HepG2 (cell line): ENCODE data around the gene DENND10. TPM values are rescaled to one million over a fixed set of nuclear protein-coding genes. Genes with fewer than 3 reads are reported as not detected.

Experiments used
- DNMT1 ChIP-seq: sonication (generic); formaldehyde crosslinking; IDR thresholded peaks from 2 replicates; pipeline ENCODE4 v1.5.1; 2020; ENCODE audit warnings: mild to moderate bottlenecking, missing genetic modification reagents
- FOSL1 ChIP-seq: sonication (generic); formaldehyde crosslinking; IDR thresholded peaks from 2 replicates; pipeline ENCODE4 v1.9.0; 2021; ENCODE audit warnings: missing genetic modification reagents, borderline replicate concordance
- FOXC1 ChIP-seq: sonication (generic); formaldehyde crosslinking; IDR thresholded peaks from 2 replicates; pipeline ENCODE4 v1.8.0; 2022; ENCODE audit warnings: mild to moderate bottlenecking, missing genetic modification reagents, borderline replicate concordance
- HCFC1 ChIP-seq: fragments of 150-350 bp; IDR thresholded peaks from 2 replicates; pipeline ENCODE4 v1.6.1; 2014; ENCODE audit warnings: low read depth, low read length
- HNRNPH1 ChIP-seq: fragments of 200-400 bp; formaldehyde crosslinking; optimal IDR thresholded peaks from 2 replicates; pipeline ENCODE3; 2017; ENCODE audit warnings: mild to moderate bottlenecking, low read depth, low read length
- MAZ ChIP-seq, 2 experiments: sonication (generic) in 1 of 2; formaldehyde crosslinking in 1 of 2; IDR thresholded peaks; 2 replicates each; pipeline versions ENCODE4 v1.5.0 to v1.6.1; 2012 to 2020; ENCODE audit warnings: low read depth in 2 of 2, mild to moderate bottlenecking in 2 of 2, borderline replicate concordance in 1 of 2, improper control_type of control experiment in 1 of 2, low read length in 1 of 2, missing genetic modification reagents in 1 of 2, moderate library complexity in 1 of 2
- MEIS2 ChIP-seq: sonication (generic); formaldehyde crosslinking; IDR thresholded peaks from 2 replicates; pipeline ENCODE4 v1.9.0; 2021; ENCODE audit warnings: mild to moderate bottlenecking, missing genetic modification reagents
- NFE2L1 ChIP-seq: sonication (generic); formaldehyde crosslinking; IDR thresholded peaks from 2 replicates; pipeline ENCODE4 v1.4.0; 2020; ENCODE audit warnings: missing genetic modification reagents, mild to moderate bottlenecking, borderline replicate concordance
- SKI ChIP-seq: fragments of 450-650 bp; IDR thresholded peaks from one replicate; pipeline ENCODE4 v1.6.1; 2018; ENCODE audit warnings: mild to moderate bottlenecking; ENCODE audit not compliant: partially characterized antibody
- WIZ ChIP-seq: sonication (generic); formaldehyde crosslinking; IDR thresholded peaks from 2 replicates; pipeline ENCODE4 v1.5.1; 2020; ENCODE audit warnings: mild to moderate bottlenecking, missing genetic modification reagents
- ZBTB38 ChIP-seq: sonication (generic); formaldehyde crosslinking; IDR thresholded peaks from 2 replicates; pipeline ENCODE4 v1.5.1; 2020; ENCODE audit warnings: mild to moderate bottlenecking, missing genetic modification reagents
- ZFX ChIP-seq: sonication (generic); formaldehyde crosslinking; IDR thresholded peaks from 2 replicates; pipeline ENCODE4 v1.4.0; 2020; ENCODE audit warnings: mild to moderate bottlenecking, low read depth, missing genetic modification reagents, moderate library complexity
- ZNF136 ChIP-seq: sonication (generic); formaldehyde crosslinking; IDR thresholded peaks from 2 replicates; pipeline ENCODE4 v1.8.1; 2022; ENCODE audit warnings: low read depth, mild to moderate bottlenecking, moderate library complexity, missing genetic modification reagents
- ZNF530 ChIP-seq: sonication (generic); formaldehyde crosslinking; IDR thresholded peaks from 2 replicates; pipeline ENCODE4 v1.5.0; 2020; ENCODE audit warnings: low read depth, mild to moderate bottlenecking, missing genetic modification reagents
- ZNF556 ChIP-seq: sonication (generic); formaldehyde crosslinking; IDR thresholded peaks from 2 replicates; pipeline ENCODE4 v1.4.0; 2020; ENCODE audit warnings: mild to moderate bottlenecking, missing genetic modification reagents, borderline replicate concordance
- ZNF670 ChIP-seq: sonication (generic); formaldehyde crosslinking; IDR thresholded peaks from 2 replicates; pipeline ENCODE4 v1.8.0; 2022; ENCODE audit warnings: mild to moderate bottlenecking, missing genetic modification reagents, borderline replicate concordance
- ZNF777 ChIP-seq: sonication (generic); formaldehyde crosslinking; IDR thresholded peaks from 2 replicates; pipeline ENCODE4 v1.4.0; 2020; ENCODE audit warnings: missing genetic modification reagents
- ZSCAN9 ChIP-seq: IDR thresholded peaks from 2 replicates; pipeline ENCODE4 v1.6.1; 2016; ENCODE audit warnings: borderline replicate concordance
- polyA plus RNA-seq, 8 experiments: library from polyadenylated mRNA; depleted of rRNA in 3 of 8; stranded (reverse) in 7 of 8; unstranded in 1 of 8; fragments of >200 nt; fragmentation: Illumina TruSeq in 4 of 8; extraction: Trizol in 4 of 8; gene quantifications; 2 replicates each; pipeline versions ENCODE4 v1.2.1 to v1.2.3, GENCODE V29; 2011 to 2016; ENCODE audit warnings: low read depth in 4 of 8, missing spikeins in 1 of 8, mixed read lengths in 1 of 8; ENCODE audit not compliant: insufficient read depth in 1 of 8
- total RNA-seq, 5 experiments: library from RNA; depleted of rRNA; stranded (reverse); fragments of >200 nt; fragmentation: Illumina TruSeq; extraction: Trizol; gene quantifications; 2 replicates each; pipeline ENCODE4 v1.2.3, GENCODE V29; 2016; ENCODE audit warnings: low read depth in 1 of 5
- TF ChIP-seq, protein P1 (sequence below): IDR thresholded peaks from 2 replicates; pipeline ENCODE4 v1.6.1; 2016; ENCODE audit warnings: mild to moderate bottlenecking
- TF ChIP-seq, protein P2 (sequence below): sonication (generic); formaldehyde crosslinking; IDR thresholded peaks from 2 replicates; pipeline ENCODE4 v1.5.0; 2020; ENCODE audit warnings: mild to moderate bottlenecking, missing genetic modification reagents
- TF ChIP-seq, protein P3 (sequence below): sonication (generic); formaldehyde crosslinking; conservative IDR thresholded peaks from 2 replicates; pipeline ENCODE4 v1.8.0; 2022; ENCODE audit warnings: mild to moderate bottlenecking, moderate library complexity, missing genetic modification reagents
- TF ChIP-seq, protein P4 (sequence below): sonication (generic); formaldehyde crosslinking; IDR thresholded peaks from 2 replicates; pipeline ENCODE4 v1.8.0; 2022; ENCODE audit warnings: mild to moderate bottlenecking, missing genetic modification reagents, moderate library complexity

The DENND10 gene
- total and polyA plus RNA-seq, 2 of the 13 experiments (the other 11 are each of a cell fraction or from before 2014, with no cell fraction given), result 43.7 to 78.8 TPM

DNA sequence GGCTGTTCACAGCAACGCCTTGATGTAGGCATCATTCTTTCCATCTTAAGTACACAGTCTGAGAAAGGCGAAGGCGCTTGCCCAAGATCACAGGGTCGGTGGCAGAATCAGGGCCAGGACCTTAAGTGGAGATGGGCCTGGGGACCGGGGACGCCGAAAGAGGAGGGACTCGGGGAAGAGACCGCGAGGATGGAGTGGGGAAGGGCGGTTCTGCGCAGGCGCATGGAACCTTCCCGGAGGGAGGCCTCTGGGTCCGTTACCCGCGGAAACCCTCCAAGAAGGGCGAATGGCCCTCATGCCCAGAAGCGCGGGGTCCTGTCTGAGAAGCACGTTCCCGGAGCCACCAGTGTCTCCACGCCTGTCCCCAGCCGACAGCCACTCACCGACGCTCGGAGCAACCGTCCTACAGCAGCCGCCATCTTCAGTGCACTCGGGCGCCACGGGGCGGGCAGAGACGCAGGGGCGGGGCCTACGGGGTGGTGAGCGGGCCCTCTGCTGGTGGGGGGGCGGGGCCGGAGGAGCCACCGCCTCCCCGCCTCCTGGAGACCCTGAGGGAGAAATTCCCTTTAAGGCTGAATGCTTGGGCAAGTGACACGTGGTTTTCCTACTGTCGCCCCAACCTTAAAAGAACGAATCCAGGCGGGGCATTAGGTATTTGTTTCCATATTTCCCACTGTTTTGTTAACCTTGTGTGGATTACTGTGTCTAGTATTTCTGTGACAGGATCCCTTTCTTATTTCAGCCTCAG, 74.6 kb downstream of the DENND10 start, which contains the start of gene PRDX3 (continued):
- peak; percentile 96 for TF ChIP-seq ZFX
- no peak for TF ChIP-seq HCFC1
- TF ChIP-seq ZNF530 (CRISPR knock-in tag), result no peak
- no peak for TF ChIP-seq NFE2L1 (CRISPR knock-in tag)
- TF ChIP-seq, protein P1, sequence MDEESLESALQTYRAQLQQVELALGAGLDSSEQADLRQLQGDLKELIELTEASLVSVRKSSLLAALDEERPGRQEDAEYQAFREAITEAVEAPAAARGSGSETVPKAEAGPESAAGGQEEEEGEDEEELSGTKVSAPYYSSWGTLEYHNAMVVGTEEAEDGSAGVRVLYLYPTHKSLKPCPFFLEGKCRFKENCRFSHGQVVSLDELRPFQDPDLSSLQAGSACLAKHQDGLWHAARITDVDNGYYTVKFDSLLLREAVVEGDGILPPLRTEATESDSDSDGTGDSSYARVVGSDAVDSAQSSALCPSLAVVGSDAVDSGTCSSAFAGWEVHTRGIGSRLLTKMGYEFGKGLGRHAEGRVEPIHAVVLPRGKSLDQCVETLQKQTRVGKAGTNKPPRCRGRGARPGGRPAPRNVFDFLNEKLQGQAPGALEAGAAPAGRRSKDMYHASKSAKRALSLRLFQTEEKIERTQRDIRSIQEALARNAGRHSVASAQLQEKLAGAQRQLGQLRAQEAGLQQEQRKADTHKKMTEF (CRISPR knock-in tag), result peak; percentile 56
- TF ChIP-seq ZNF556 (CRISPR knock-in tag), result 0 out of 2 replicates have a peak, but pooled peaks have one; percentile 62
- no peak; the same call in 1 of the 2 replicates for TF ChIP-seq MEIS2
- TF ChIP-seq SKI, result no peak
- no peak for TF ChIP-seq HNRNPH1
- TF ChIP-seq ZNF670, result no peak; the same call in 1 of the 2 replicates
- TF ChIP-seq, protein P2, sequence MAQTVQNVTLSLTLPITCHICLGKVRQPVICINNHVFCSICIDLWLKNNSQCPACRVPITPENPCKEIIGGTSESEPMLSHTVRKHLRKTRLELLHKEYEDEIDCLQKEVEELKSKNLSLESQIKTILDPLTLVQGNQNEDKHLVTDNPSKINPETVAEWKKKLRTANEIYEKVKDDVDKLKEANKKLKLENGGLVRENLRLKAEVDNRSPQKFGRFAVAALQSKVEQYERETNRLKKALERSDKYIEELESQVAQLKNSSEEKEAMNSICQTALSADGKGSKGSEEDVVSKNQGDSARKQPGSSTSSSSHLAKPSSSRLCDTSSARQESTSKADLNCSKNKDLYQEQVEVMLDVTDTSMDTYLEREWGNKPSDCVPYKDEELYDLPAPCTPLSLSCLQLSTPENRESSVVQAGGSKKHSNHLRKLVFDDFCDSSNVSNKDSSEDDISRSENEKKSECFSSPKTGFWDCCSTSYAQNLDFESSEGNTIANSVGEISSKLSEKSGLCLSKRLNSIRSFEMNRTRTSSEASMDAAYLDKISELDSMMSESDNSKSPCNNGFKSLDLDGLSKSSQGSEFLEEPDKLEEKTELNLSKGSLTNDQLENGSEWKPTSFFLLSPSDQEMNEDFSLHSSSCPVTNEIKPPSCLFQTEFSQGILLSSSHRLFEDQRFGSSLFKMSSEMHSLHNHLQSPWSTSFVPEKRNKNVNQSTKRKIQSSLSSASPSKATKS, result no peak
- no peak for TF ChIP-seq FOSL1 (CRISPR knock-in tag)
- no peak for TF ChIP-seq ZNF777 (CRISPR knock-in tag)
- TF ChIP-seq, protein P3, sequence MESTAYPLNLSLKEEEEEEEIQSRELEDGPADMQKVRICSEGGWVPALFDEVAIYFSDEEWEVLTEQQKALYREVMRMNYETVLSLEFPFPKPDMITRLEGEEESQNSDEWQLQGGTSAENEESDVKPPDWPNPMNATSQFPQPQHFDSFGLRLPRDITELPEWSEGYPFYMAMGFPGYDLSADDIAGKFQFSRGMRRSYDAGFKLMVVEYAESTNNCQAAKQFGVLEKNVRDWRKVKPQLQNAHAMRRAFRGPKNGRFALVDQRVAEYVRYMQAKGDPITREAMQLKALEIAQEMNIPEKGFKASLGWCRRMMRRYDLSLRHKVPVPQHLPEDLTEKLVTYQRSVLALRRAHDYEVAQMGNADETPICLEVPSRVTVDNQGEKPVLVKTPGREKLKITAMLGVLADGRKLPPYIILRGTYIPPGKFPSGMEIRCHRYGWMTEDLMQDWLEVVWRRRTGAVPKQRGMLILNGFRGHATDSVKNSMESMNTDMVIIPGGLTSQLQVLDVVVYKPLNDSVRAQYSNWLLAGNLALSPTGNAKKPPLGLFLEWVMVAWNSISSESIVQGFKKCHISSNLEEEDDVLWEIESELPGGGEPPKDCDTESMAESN, result 0 out of 2 replicates have a peak, but pooled peaks have one; percentile 53
- TF ChIP-seq ZNF136, result peak; percentile 81; the same call in 1 of the 2 replicates
- TF ChIP-seq ZBTB38 (CRISPR knock-in tag), result peak; percentile 83
- TF ChIP-seq FOXC1 (CRISPR knock-in tag), result peak; percentile 69; the same call in 1 of the 2 replicates
- TF ChIP-seq, protein P4, sequence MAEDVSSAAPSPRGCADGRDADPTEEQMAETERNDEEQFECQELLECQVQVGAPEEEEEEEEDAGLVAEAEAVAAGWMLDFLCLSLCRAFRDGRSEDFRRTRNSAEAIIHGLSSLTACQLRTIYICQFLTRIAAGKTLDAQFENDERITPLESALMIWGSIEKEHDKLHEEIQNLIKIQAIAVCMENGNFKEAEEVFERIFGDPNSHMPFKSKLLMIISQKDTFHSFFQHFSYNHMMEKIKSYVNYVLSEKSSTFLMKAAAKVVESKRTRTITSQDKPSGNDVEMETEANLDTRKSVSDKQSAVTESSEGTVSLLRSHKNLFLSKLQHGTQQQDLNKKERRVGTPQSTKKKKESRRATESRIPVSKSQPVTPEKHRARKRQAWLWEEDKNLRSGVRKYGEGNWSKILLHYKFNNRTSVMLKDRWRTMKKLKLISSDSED (CRISPR knock-in tag), result no peak
- peak; percentile 54; the same call in 1 of the 2 replicates for TF ChIP-seq MAZ (IDR thresholded peaks at IDR 0.05; ENCODE audit: borderline replicate concordance, low read depth, low read length)
- peak; percentile 72; the same call in 1 of the 2 replicates for TF ChIP-seq MAZ (CRISPR knock-in tag; IDR thresholded peaks at IDR 0.05; ENCODE audit: low read depth)
- no peak; the same call in 1 of the 2 replicates for TF ChIP-seq ZSCAN9 (CRISPR knock-in tag)
- peak; percentile 76; the same call in 1 of the 2 replicates for TF ChIP-seq DNMT1 (CRISPR knock-in tag)
- peak; percentile 54; the same call in 1 of the 2 replicates for TF ChIP-seq WIZ (CRISPR knock-in tag)
